Fibroblast of lung (primary cell): ENCODE data around the gene SP6. TPM values are rescaled to one million over a fixed set of nuclear protein-coding genes. Genes with fewer than 3 reads are reported as not detected.

Experiments
- DNase-seq, 2 donors: peaks; one replicate each; pipeline versions ENCODE4 v3.0.0 to v3.0.0-alpha.2; 2010; ENCODE audit warnings: low read depth in 2 of 2
- H2AFZ ChIP-seq: 2 replicates; pipeline ENCODE4 v1.5.1; 2012; ENCODE audit warnings: low read length, control low read depth, inconsistent platforms
- H3K27ac ChIP-seq: 2 replicates; pipeline ENCODE4 v1.5.1; 2011; ENCODE audit warnings: low read length, control low read depth; ENCODE audit not compliant: insufficient read depth
- H3K27me3 ChIP-seq: 2 replicates; pipeline ENCODE4 v1.5.1; 2011; ENCODE audit warnings: mild to moderate bottlenecking, low read length; ENCODE audit not compliant: control insufficient read depth, insufficient read depth
- H3K36me3 ChIP-seq: 2 replicates; pipeline ENCODE4 v1.5.1; 2011; ENCODE audit warnings: low read length; ENCODE audit not compliant: control insufficient read depth, insufficient read depth
- H3K4me1 ChIP-seq: 2 replicates; pipeline ENCODE4 v1.5.1; 2011; ENCODE audit warnings: low read length; ENCODE audit not compliant: control insufficient read depth, insufficient read depth; ENCODE audit errors: extremely low read depth
- H3K4me2 ChIP-seq: 2 replicates; pipeline ENCODE4 v1.5.1; 2011; ENCODE audit warnings: low read length, control low read depth; ENCODE audit not compliant: insufficient read depth; ENCODE audit errors: extremely low read depth
- H3K4me3 ChIP-seq, 4 experiments: fragments of 200-600 bp in 1 of 4; sonication (generic) in 1 of 4; replicated peaks in 1 of 4; 2 replicates each; pipeline ENCODE4 v1.5.1; 2011 to 2016; ENCODE audit warnings: low read length in 4 of 4, low read depth in 3 of 4, mild to moderate bottlenecking in 3 of 4, control low read depth in 2 of 4, inconsistent platforms in 1 of 4, mixed read lengths in 1 of 4; ENCODE audit not compliant: insufficient read depth in 1 of 4; ENCODE audit errors: control extremely low read depth in 1 of 4
- H3K79me2 ChIP-seq: 2 replicates; pipeline ENCODE4 v1.5.1; 2012; ENCODE audit warnings: mild to moderate bottlenecking, low read length, inconsistent platforms; ENCODE audit not compliant: control insufficient read depth, insufficient read depth
- H3K9ac ChIP-seq: 2 replicates; pipeline ENCODE4 v1.5.1; 2011; ENCODE audit warnings: mild to moderate bottlenecking, low read length, control low read depth; ENCODE audit not compliant: insufficient read depth
- H3K9me3 ChIP-seq: 2 replicates; pipeline ENCODE4 v1.5.1; 2012; ENCODE audit warnings: low read depth, low read length; ENCODE audit not compliant: control insufficient read depth, insufficient read depth
- H4K20me1 ChIP-seq: 2 replicates; pipeline ENCODE4 v1.5.1; 2011; ENCODE audit warnings: low read length; ENCODE audit not compliant: control insufficient read depth, insufficient read depth; ENCODE audit errors: extremely low read depth
- CTCF ChIP-seq, 2 donors: IDR thresholded peaks in 1 of 2; conservative IDR thresholded peaks in 1 of 2; 1 replicate in 1 of 2; 2 replicates in 1 of 2; pipeline ENCODE4 v1.5.1; 2011 to 2012; ENCODE audit warnings: low read length in 2 of 2, control low read depth in 1 of 2, inconsistent platforms in 1 of 2, low read depth in 1 of 2, mild to moderate bottlenecking in 1 of 2
- EZH2 ChIP-seq: IDR thresholded peaks from 2 replicates; pipeline ENCODE4 v1.5.1; 2012; ENCODE audit warnings: low read length, control low read depth, mild to moderate bottlenecking; ENCODE audit errors: missing control alignments
- polyA plus RNA-seq, 2 donors: library from polyadenylated mRNA; depleted of rRNA in 1 of 2; stranded (reverse) in 1 of 2; unstranded in 1 of 2; fragments of >200 nt; gene quantifications; 2 replicates each; pipeline ENCODE4 v1.2.1, GENCODE V29; 2011 to 2012; ENCODE audit warnings: missing spikeins in 1 of 2
- total RNA-seq: library from RNA; depleted of rRNA; stranded (reverse); fragments of >200 nt; gene quantifications from 2 replicates; pipeline ENCODE4 v1.2.1, GENCODE V29; 2014

SP6 gene
- total and polyA plus RNA-seq, 2 donors (not counting 1 experiment from before 2014, with no cell fraction given), result under 0.01 to 0.07 TPM

DNA sequence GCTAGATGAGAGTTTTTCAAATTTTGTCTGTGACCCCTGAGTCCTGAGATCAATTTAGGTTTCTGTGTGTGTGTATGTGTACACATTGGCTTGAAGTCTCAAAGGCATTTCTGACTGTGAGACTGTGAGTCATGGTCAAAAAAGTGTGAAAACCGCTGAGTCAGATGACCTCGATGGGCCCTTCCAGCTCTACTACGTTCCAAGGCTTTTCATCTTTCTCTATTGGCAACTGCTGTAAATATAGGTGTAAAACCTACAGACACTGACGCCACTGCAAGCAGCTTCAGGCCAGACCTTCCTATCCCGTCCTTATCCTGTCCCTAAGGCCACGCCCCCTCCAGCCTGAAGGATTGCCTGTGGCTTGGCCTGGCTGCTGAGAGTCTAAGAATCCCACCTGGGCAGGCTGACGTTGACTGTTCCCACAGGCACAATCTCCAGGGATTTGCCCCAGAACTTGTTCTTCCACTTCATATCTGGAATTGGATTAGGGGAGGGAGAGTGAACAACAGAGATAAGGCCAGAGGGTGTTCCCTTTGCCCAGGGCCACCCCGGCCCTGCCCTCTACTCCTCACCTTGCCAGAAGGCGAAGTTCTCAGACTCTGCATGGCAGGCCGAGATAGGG, 40.7 kb downstream of the SP6 start:
- no peak overlapping the region for H2AFZ ChIP-seq
- no peak overlapping the region for H3K4me3 ChIP-seq
- peak; percentile 84 to 92 for DNase-seq
- no peak overlapping the region for H3K27ac ChIP-seq
- H3K36me3 ChIP-seq, result peaks cover 5% of the 10 kb centered on the region
- H3K9me3 ChIP-seq, result no peaks in the 10 kb centered on the region
- no peaks in the 10 kb centered on the region for H4K20me1 ChIP-seq
- no peaks in the 10 kb centered on the region for H3K79me2 ChIP-seq
- peak overlapping the region; percentile 25 for H3K4me2 ChIP-seq
- TF ChIP-seq EZH2 (no peak), CTCF (conservative IDR thresholded peaks at IDR 0.05 in 1 of 2, IDR thresholded peaks at IDR 0.05 in 1 of 2; ENCODE audit: low read depth in 1 of 2, low read length in 2 of 2) (no peak)
- peaks cover 4% of the 10 kb centered on the region for H3K4me1 ChIP-seq
- peaks cover 4% of the 10 kb centered on the region for H3K27me3 ChIP-seq
- no peak overlapping the region for H3K9ac ChIP-seq

GRCh38 chr17:47808830-47809480, 42.0 kb downstream of the SP6 start:
- Histone ChIP-seq H3K27ac (no peak overlapping the region), H3K27me3 (peaks cover 9% of the 10 kb centered on the region), H3K4me3 (no peak overlapping the region), H3K36me3 (peaks cover 5% of the 10 kb centered on the region), H3K9me3 (no peaks in the 10 kb centered on the region), H3K9ac (no peak overlapping the region), H2AFZ (no peak overlapping the region), H3K79me2 (no peaks in the 10 kb centered on the region), H3K4me1 (peaks cover 4% of the 10 kb centered on the region), H3K4me2 (no peak overlapping the region), H4K20me1 (no peaks in the 10 kb centered on the region)
- TF ChIP-seq EZH2 (no peak), CTCF (conservative IDR thresholded peaks at IDR 0.05 in 1 of 2, IDR thresholded peaks at IDR 0.05 in 1 of 2; ENCODE audit: low read depth in 1 of 2, low read length in 2 of 2) (no peak)
- no peak for DNase-seq

GRCh38 chr17:47808036-47808829, 42.7 kb downstream of the SP6 start:
- no peak overlapping the region for H3K4me3 ChIP-seq

More at GRCh38 chr17:47808036-47808829, 42.7 kb downstream of the SP6 start:
- Histone ChIP-seq H3K27ac (no peak overlapping the region), H3K27me3 (peaks cover 16% of the 10 kb centered on the region), H3K4me2 (no peak overlapping the region), H4K20me1 (no peaks in the 10 kb centered on the region), H3K79me2 (no peaks in the 10 kb centered on the region), H2AFZ (no peak overlapping the region), H3K9ac (no peak overlapping the region), H3K36me3 (peaks cover 5% of the 10 kb centered on the region), H3K9me3 (no peaks in the 10 kb centered on the region), H3K4me1 (peaks cover 4% of the 10 kb centered on the region)
- DNase-seq, result no peak
- no peak for TF ChIP-seq CTCF (conservative IDR thresholded peaks at IDR 0.05 in 1 of 2, IDR thresholded peaks at IDR 0.05 in 1 of 2; ENCODE audit: low read depth in 1 of 2, low read length in 2 of 2)
- no peak for TF ChIP-seq EZH2
